H9 (cell line): ENCODE data around the gene STAT1. TPM values are rescaled to one million over a fixed set of nuclear protein-coding genes. Genes with fewer than 3 reads are reported as not detected.

Source experiments
- DNase-seq: peaks from one replicate; pipeline ENCODE4 v3.0.0-alpha.2; 2017
- H2AFZ ChIP-seq: one replicate; pipeline ENCODE4 v1.6.1; 2013; ENCODE audit warnings: mild to moderate bottlenecking, low read length, control low read depth, moderate library complexity
- H2AK5ac ChIP-seq: 2 replicates; pipeline ENCODE4 v1.6.1; 2013; ENCODE audit warnings: low read length, control low read depth, mixed read lengths; ENCODE audit not compliant: insufficient read length
- H2BK120ac ChIP-seq: one replicate; pipeline ENCODE4 v1.6.1; 2013; ENCODE audit warnings: low read depth, mild to moderate bottlenecking, low read length, control low read depth, inconsistent platforms; ENCODE audit not compliant: poor library complexity, severe bottlenecking
- H2BK12ac ChIP-seq: 2 replicates; pipeline ENCODE4 v1.6.1; 2013; ENCODE audit warnings: low read length, control low read depth, mixed read lengths, low read depth; ENCODE audit not compliant: insufficient read length
- H2BK15ac ChIP-seq: 2 replicates; pipeline ENCODE4 v1.6.1; 2013; ENCODE audit warnings: low read depth, low read length, control low read depth
- H2BK20ac ChIP-seq: one replicate; pipeline ENCODE4 v1.6.1; 2013; ENCODE audit warnings: low read depth, mild to moderate bottlenecking, low read length, control low read depth, inconsistent platforms; ENCODE audit not compliant: poor library complexity, severe bottlenecking
- H2BK5ac ChIP-seq: 2 replicates; pipeline ENCODE4 v1.6.1; 2013; ENCODE audit warnings: low read length, control low read depth, mixed read lengths; ENCODE audit not compliant: insufficient read length
- H3K14ac ChIP-seq: 2 replicates; pipeline ENCODE4 v1.6.1; 2013; ENCODE audit warnings: low read length, control low read depth; ENCODE audit not compliant: insufficient read depth
- H3K18ac ChIP-seq: 2 replicates; pipeline ENCODE4 v1.6.1; 2013; ENCODE audit warnings: low read depth, mild to moderate bottlenecking, mixed read lengths, low read length, control low read depth; ENCODE audit not compliant: insufficient read length
- H3K23ac ChIP-seq: 2 replicates; pipeline ENCODE4 v1.6.1; 2013; ENCODE audit warnings: low read length, control low read depth, mixed read lengths, low read depth; ENCODE audit not compliant: insufficient read length
- H3K23me2 ChIP-seq: 2 replicates; pipeline ENCODE4 v1.6.1; 2013; ENCODE audit warnings: low read depth, mild to moderate bottlenecking, mixed read lengths, low read length, control low read depth; ENCODE audit not compliant: insufficient read length, poor library complexity, severe bottlenecking
- H3K27ac ChIP-seq: 2 replicates; pipeline ENCODE4 v1.5.1; 2013; ENCODE audit warnings: low read length, control low read depth, mixed read lengths, low read depth; ENCODE audit not compliant: insufficient read length
- H3K27me3 ChIP-seq: 2 replicates; pipeline ENCODE4 v1.6.1; 2013; ENCODE audit warnings: low read length, control low read depth, inconsistent platforms; ENCODE audit not compliant: insufficient read depth
- H3K4ac ChIP-seq: 2 replicates; pipeline ENCODE4 v1.6.1; 2013; ENCODE audit warnings: low read depth, mild to moderate bottlenecking, control low read depth, inconsistent platforms, low read length, moderate library complexity
- H3K4me1 ChIP-seq: 2 replicates; pipeline ENCODE4 v1.6.1; 2013; ENCODE audit warnings: low read length, control low read depth, inconsistent platforms; ENCODE audit not compliant: insufficient read depth
- H3K4me2 ChIP-seq: 2 replicates; pipeline ENCODE4 v1.6.1; 2013; ENCODE audit warnings: low read length, control low read depth, mixed read lengths; ENCODE audit not compliant: insufficient read length, insufficient read depth
- H3K56ac ChIP-seq: 2 replicates; pipeline ENCODE4 v1.6.1; 2013; ENCODE audit warnings: low read depth, mild to moderate bottlenecking, mixed read lengths, low read length, control low read depth; ENCODE audit not compliant: insufficient read length
- H3K79me1 ChIP-seq: 2 replicates; pipeline ENCODE4 v1.6.1; 2013; ENCODE audit warnings: low read depth, mild to moderate bottlenecking, moderate library complexity, low read length, control low read depth, inconsistent platforms; ENCODE audit not compliant: insufficient read depth, poor library complexity, severe bottlenecking
- H3K79me2 ChIP-seq: 2 replicates; pipeline ENCODE4 v1.6.1; 2013; ENCODE audit warnings: low read length, control low read depth, inconsistent platforms; ENCODE audit not compliant: insufficient read depth
- H3K9ac ChIP-seq: 2 replicates; pipeline ENCODE4 v1.6.1; 2013; ENCODE audit warnings: low read length, control low read depth, mixed read lengths; ENCODE audit not compliant: insufficient read length; ENCODE audit errors: extremely low read depth
- H3K9me3 ChIP-seq: one replicate; pipeline ENCODE4 v1.6.1; 2013; ENCODE audit warnings: low read depth, low read length, inconsistent platforms; ENCODE audit not compliant: control insufficient read depth
- H3T11ph ChIP-seq: one replicate; pipeline ENCODE4 v1.6.1; 2013; ENCODE audit warnings: mild to moderate bottlenecking, low read length, control low read depth, inconsistent platforms
- H4K20me1 ChIP-seq: one replicate; pipeline ENCODE4 v1.6.1; 2013; ENCODE audit not compliant: control insufficient read depth, insufficient read length, insufficient read depth
- H4K5ac ChIP-seq: 2 replicates; pipeline ENCODE4 v1.6.1; 2013; ENCODE audit warnings: low read depth, mild to moderate bottlenecking, mixed read lengths, low read length, control low read depth; ENCODE audit not compliant: insufficient read length
- H4K8ac ChIP-seq: replicated peaks from 2 replicates; pipeline ENCODE4 v1.6.1; 2013; ENCODE audit warnings: low read length, control low read depth, mixed read lengths, low read depth; ENCODE audit not compliant: insufficient read length
- H4K91ac ChIP-seq: 2 replicates; pipeline ENCODE4 v1.6.1; 2013; ENCODE audit warnings: low read depth, mild to moderate bottlenecking, moderate library complexity, mixed read lengths, low read length, control low read depth; ENCODE audit not compliant: insufficient read length
- H3K27ac Mint-ChIP-seq, 3 experiments: 2 replicates in 2 of 3; 3 replicates in 1 of 3; pipeline ENCODE4 v1.8.0; 2020 to 2021; ENCODE audit warnings: mixed read lengths in 3 of 3, mild to moderate bottlenecking in 1 of 3, moderate library complexity in 1 of 3
- H3K27me3 Mint-ChIP-seq: 2 replicates; pipeline ENCODE4 v1.8.0; 2021; ENCODE audit warnings: low read depth, mild to moderate bottlenecking, moderate library complexity, mixed read lengths
- H3K36me3 Mint-ChIP-seq, 3 experiments: 2 replicates in 2 of 3; 3 replicates in 1 of 3; pipeline ENCODE4 v1.8.0; 2020 to 2021; ENCODE audit warnings: low read depth in 3 of 3, mixed read lengths in 3 of 3; ENCODE audit not compliant: insufficient read depth in 1 of 3
- H3K4me1 Mint-ChIP-seq, 2 experiments: 2 replicates each; pipeline ENCODE4 v1.8.0; 2020; ENCODE audit warnings: mixed read lengths in 2 of 2
- H3K4me3 Mint-ChIP-seq, 2 experiments: 2 replicates in 1 of 2; 3 replicates in 1 of 2; pipeline ENCODE4 v1.8.0; 2020 to 2021; ENCODE audit warnings: mild to moderate bottlenecking in 2 of 2, mixed read lengths in 2 of 2, moderate library complexity in 1 of 2
- H3K9me3 Mint-ChIP-seq, 2 experiments: 2 replicates in 1 of 2; 3 replicates in 1 of 2; pipeline ENCODE4 v1.8.0; 2020; ENCODE audit warnings: mild to moderate bottlenecking in 2 of 2, mixed read lengths in 2 of 2, moderate library complexity in 1 of 2
- CTCF ChIP-seq: fragments of 200-600 bp; sonication (generic); conservative IDR thresholded peaks from 3 replicates; pipeline ENCODE4 v1.8.0; 2021; ENCODE audit warnings: antibody characterized with exemption, mild to moderate bottlenecking
- whole genome bisulfite sequencing: extraction: QIAGEN DNeasy Blood & Tissue Kit; methylation state at CpG from one replicate; pipeline ENCODE4 v1.1.7; 2013; ENCODE audit warnings: missing lambda C conversion rate, low lambda C conversion rate, mixed read lengths; ENCODE audit not compliant: insufficient read length; ENCODE audit errors: extremely low coverage; 5-methylcytosine and 5-hydroxymethylcytosine counted together
- total RNA-seq: library from RNA; stranded (reverse); gene quantifications from 2 replicates; pipeline ENCODE4 v1.2.1, GENCODE V29; 2021

STAT1 gene
- total RNA-seq, 1 experiment from 2014 or later = 48.1 TPM

- Histone ChIP-seq H3K4me1 (no peaks in the 10 kb centered on the region), H2AFZ (no peak overlapping the region), H4K5ac (no peak overlapping the region), H3K23me2 (no peaks in the 10 kb centered on the region), H2AK5ac (no peak overlapping the region), H3K14ac (no peak overlapping the region), H3K9me3 (no peaks in the 10 kb centered on the region), H3K4ac (no peak overlapping the region), H3K9ac (no peak overlapping the region), H2BK5ac (no peak overlapping the region), H3K56ac (no peak overlapping the region), H4K8ac (no peak overlapping the region), H2BK120ac (no peak overlapping the region), H3K4me2 (no peak overlapping the region), H3K79me1 (no peaks in the 10 kb centered on the region), H3K27me3 (no peaks in the 10 kb centered on the region), H2BK15ac (no peak overlapping the region), H2BK12ac (no peak overlapping the region), H3T11ph (no peak overlapping the region), H3K27ac (no peak overlapping the region), H3K23ac (no peak overlapping the region), H3K79me2 (no peaks in the 10 kb centered on the region), H4K20me1 (no peaks in the 10 kb centered on the region), H4K91ac (no peak overlapping the region), H2BK20ac (no peak overlapping the region), H3K18ac (no peak overlapping the region)
- no peak for TF ChIP-seq CTCF
- 0 out of 7 replicates have a peak, but pooled peaks cover 0 to 4% (median 0%) of the 10 kb centered on the region in 3 experiments for H3K36me3 Mint-ChIP-seq
- no peaks in the 10 kb centered on the region for H3K9me3 Mint-ChIP-seq
- peaks cover 4 to 23% of the 10 kb centered on the region in 2 experiments for H3K4me1 Mint-ChIP-seq
- no peak overlapping the region for H3K4me3 Mint-ChIP-seq
- no peak overlapping the region for H3K27ac Mint-ChIP-seq
- no CpG with 5 or more reads among the region's 2 CpGs for WGBS
- H3K27me3 Mint-ChIP-seq = no peaks in the 10 kb centered on the region
- no peak for DNase-seq
Measured at GRCh38 chr2:190941571-190941970, 72.4 kb downstream of the STAT1 start.
